ENCODE data around the gene IRX4.

The IRX4 gene

GRCh38 chr5:1917830-1918487 is 35.2 kb upstream of the IRX4 start:
- no peak for ATAC-seq
- TF ChIP-seq PPARA (CRISPR knock-in tag; IDR thresholded peaks at IDR 0.05; ENCODE audit: borderline replicate concordance) (no peak), CSDC2 (CRISPR knock-in tag; IDR thresholded peaks at IDR 0.05) (no peak)

GRCh38 chr5:1916041-1917001 is 33.6 kb upstream of the IRX4 start:
- ATAC-seq, result no peak
- TF ChIP-seq POU6F1 (CRISPR knock-in tag; IDR thresholded peaks at IDR 0.05; ENCODE audit: borderline replicate concordance, low read depth) (no peak), TOX (CRISPR knock-in tag; IDR thresholded peaks at IDR 0.05; ENCODE audit: borderline replicate concordance) (no peak), ARNTL (CRISPR knock-in tag; IDR thresholded peaks at IDR 0.05; ENCODE audit: borderline replicate concordance, low read depth) (no peak), TSHZ2 (CRISPR knock-in tag; IDR thresholded peaks at IDR 0.05) (no peak), PPARA (CRISPR knock-in tag; IDR thresholded peaks at IDR 0.05; ENCODE audit: borderline replicate concordance) (no peak), BACH2 (CRISPR knock-in tag; IDR thresholded peaks at IDR 0.05; ENCODE audit: borderline replicate concordance) (no peak), ZNF70 (CRISPR knock-in tag; IDR thresholded peaks at IDR 0.05) (no peak)

GRCh38 chr5:1915316-1915715 is 32.6 kb upstream of the IRX4 start:
- no peak for ATAC-seq
- TF ChIP-seq CSDC2 (CRISPR knock-in tag; IDR thresholded peaks at IDR 0.05) (no peak), PATZ1 (CRISPR knock-in tag; IDR thresholded peaks at IDR 0.05; ENCODE audit: borderline replicate concordance) (no peak), BACH2 (CRISPR knock-in tag; IDR thresholded peaks at IDR 0.05; ENCODE audit: borderline replicate concordance) (no peak), ZNF565 (CRISPR knock-in tag; conservative IDR thresholded peaks at IDR 0.05; ENCODE audit: low read depth) (no peak), ISL1 (CRISPR knock-in tag; IDR thresholded peaks at IDR 0.05) (no peak), ZFP30 (CRISPR knock-in tag; IDR thresholded peaks at IDR 0.05) (no peak), CREB5 (CRISPR knock-in tag; IDR thresholded peaks at IDR 0.05; ENCODE audit: low read depth) (no peak), ESRRG (CRISPR knock-in tag; IDR thresholded peaks at IDR 0.05) (no peak), POU6F1 (CRISPR knock-in tag; IDR thresholded peaks at IDR 0.05; ENCODE audit: borderline replicate concordance, low read depth) (no peak), CSRNP3 (CRISPR knock-in tag; IDR thresholded peaks at IDR 0.05) (no peak), SNAI2 (CRISPR knock-in tag; IDR thresholded peaks at IDR 0.05) (no peak), GLIS3 (CRISPR knock-in tag; IDR thresholded peaks at IDR 0.05) (no peak), ZNF70 (CRISPR knock-in tag; IDR thresholded peaks at IDR 0.05) (no peak), TOX (CRISPR knock-in tag; IDR thresholded peaks at IDR 0.05; ENCODE audit: borderline replicate concordance) (no peak), ZNF8 (CRISPR knock-in tag; IDR thresholded peaks at IDR 0.05) (no peak), TCF4 (CRISPR knock-in tag; IDR thresholded peaks at IDR 0.05; ENCODE audit: borderline replicate concordance) (no peak), ARNTL (CRISPR knock-in tag; IDR thresholded peaks at IDR 0.05; ENCODE audit: borderline replicate concordance, low read depth) (no peak)
